IPS-NIHi7 (cell line): ENCODE measurements around the gene SNTG2.

ENCODE experiments used
- DNase-seq: peaks from one replicate; pipeline ENCODE4 v3.0.0; 2012; ENCODE audit warnings: mixed read lengths; ENCODE audit errors: extremely low spot score

Gene SNTG2

DNA sequence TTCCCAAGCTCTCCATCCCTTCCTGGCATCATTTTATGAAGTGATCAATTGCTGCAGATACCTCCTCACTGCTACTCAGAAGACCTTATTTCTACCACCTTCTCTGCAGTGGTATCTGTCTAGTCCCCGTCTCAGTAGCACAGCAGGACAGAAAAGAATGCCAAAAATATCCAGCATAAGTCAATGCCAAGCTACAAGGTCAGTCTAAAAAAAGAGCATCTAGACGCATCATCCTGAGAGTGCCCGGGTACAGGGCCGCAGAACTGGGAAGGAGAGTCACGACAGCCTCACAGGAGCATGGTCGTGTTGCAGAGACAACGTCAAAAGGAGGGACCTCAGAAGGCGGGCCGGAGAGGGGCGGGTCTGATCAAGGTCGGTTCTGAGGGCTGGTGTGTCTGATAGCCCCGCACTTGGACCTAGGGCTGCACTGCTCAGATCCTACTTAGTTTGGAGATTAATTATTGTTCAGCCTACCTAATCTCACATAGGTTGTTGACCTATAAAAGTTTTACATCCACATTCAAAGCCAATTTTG, 24.3 kb upstream of the SNTG2 start:
- DNase-seq, result no peak

DNA sequence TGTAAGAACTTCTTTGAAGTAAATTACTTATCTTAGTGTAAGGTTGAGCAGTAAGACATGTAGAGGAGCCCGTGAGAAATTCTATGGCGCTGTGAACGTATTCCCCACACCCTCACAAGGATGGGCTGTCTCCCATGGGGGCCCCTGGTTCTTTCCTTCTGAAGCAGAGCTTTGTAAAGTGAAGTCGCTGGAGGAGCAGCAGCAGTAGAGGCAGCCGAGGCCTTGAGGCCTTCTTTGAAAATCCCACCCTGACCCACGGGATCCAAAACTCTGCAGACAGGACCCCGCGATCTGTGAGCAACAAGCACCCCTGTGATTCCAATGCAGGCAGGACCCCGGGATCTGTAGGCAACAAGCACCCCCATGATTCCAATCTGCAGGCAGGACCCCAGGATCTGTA, 23.8 kb upstream of the SNTG2 start:
- no peak for DNase-seq

DNA sequence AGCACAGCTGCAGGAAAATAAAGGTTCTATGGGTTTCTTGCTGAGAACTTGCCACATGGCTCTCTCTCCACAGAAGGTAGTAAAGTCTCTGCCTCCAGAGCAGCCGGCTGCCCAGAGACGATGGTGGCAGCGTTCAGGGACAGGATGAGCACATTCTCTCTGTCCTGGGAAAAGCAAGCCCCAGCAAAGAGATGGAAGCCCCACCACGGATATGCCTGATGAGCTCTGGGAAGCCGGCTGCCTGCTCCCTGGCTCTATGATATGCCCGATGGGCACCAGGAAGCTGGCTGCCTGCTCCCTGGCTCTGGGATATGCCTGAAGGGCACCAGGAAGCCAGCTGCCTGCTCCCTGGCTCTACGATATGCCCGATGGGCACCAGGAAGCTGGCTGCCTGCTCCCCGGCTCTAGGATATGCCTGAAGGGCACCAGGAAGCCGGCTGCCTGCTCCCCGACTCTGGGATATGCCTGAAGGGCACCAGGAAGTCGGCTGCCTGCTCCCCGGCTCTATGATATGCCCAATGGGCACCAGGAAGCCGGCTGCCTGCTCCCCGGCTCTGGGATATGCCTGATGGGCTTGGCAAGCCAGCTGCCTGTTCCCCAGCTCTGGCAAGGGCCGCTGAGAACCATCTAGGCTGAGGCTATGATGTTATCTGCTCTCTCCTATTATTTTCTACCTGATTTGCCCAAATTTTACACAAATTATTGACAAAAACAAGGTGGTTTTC, 21.5 kb upstream of the SNTG2 start:
- no peak for DNase-seq

DNA sequence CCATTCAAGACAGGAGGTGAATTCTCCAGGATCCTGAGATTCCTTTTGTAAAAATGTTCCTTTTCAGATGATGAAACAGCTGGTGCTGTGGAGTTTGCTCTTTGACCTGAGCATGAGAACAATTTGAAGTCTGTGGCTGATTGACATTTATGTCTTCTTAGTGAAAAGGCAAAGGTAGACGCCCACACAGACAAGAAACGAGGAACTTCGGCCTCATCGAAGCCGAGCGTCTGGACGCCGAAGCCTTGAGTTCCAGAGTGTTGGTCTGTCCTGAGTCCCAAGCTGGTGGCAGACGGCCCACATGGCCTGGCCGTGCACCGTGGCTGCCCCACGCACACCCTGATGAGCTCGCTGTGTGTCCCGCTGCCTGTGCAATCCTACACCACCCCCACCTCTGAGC, 20.7 kb upstream of the SNTG2 start:
- DNase-seq, result no peak

GRCh38 chr2:930935-931334, 19.7 kb upstream of the SNTG2 start:
- no peak for DNase-seq

DNA sequence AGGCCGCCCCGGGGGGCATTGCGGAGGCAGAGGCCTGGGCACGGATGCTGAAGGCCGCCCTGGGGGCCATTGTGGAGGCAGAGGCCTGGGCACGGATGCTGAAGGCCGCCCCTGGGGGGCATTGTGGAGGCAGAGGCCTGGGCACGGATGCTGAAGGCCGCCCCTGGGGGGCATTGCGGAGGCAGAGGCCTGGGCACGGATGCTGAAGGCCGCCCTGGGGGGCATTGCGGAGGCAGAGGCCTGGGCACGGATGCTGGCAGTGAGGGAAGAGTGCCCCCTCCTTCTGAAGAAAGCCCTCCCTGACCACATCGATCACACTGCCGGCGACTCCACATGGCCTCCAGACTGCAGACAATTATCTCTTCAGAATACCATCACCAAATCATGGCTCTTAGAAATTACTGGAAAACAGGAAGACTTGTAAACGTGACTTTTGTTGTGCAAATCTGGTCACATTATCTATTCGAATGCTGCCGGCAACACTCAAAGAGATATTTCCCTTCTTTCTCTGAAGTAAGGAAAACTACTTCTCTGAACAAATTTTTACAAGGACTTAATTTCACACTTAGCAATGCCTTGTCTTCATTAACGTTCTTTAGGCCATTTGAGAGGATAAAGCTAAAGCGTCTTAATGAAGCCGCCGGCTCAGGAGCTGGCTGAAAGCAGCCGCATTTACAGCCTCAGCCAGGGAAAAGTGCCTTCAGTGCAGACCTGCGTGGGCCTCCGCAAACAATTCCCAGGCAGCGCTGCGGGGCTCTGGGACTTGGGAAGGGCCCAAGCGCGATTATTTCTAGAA, 18.1 kb upstream of the SNTG2 start:
- no peak for DNase-seq

GRCh38 chr2:933734-934295, 16.8 kb upstream of the SNTG2 start:
- DNase-seq, result no peak

GRCh38 chr2:937530-937929, 13.1 kb upstream of the SNTG2 start:
- DNase-seq, result no peak

DNA sequence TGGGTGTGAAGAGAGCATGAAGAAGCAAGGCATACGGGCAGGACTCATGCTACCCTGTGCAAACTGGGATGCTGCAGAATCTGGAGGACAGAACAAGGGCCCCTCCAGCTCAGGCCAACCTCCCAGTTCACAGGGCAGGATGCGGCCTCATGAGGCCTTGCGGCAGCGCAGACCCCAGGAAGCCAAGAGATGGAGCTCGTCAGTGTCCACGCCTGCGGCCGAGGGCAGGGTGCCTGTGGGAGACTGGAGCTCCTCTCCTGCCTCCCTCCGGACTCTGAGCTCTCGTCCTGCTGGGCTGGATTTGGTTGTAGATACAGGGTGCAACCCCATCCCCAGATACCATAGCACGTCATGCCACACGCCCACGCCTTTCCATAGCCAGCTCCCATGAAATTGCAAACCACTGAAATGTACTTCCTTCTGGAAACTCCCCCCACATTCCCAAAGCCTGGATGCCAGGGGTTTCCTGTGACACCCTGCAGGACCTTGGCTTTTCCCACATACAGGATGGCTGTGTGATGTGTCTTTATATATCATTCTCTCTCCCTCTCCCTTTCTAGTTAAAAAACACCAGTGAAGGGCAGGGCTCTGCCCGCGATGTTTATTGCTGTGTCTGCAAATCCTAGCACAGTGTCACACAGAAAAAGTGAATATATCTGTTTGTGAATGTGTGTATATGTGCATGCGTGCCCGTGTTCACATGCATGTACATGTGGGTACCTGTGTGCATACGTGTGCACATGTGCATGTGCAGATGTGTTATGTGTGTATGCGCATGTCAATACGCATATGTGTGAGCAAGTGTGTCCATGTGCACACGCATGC, 12.3 kb upstream of the SNTG2 start:
- no peak for DNase-seq

GRCh38 chr2:939936-940601, 10.6 kb upstream of the SNTG2 start:
- DNase-seq, result no peak

DNA sequence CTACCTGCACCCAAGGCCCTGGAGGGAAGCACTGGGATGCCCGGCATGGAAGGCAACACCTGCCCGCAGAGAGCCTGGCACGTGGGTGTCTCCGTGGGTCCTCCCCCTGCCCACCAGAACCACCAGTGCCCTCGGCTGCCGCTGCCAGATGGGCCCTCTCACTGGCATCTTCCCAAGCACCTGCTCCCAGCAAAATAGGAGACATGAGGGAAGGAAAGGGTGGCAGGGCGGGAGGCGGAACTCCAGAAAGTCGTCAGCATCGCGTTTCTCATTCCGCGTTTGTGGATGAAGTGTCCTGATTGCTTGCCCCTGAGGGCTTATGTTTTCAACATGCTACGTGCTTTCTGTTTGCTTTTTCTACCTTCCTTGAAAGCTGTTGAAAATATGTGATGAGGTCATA, 8.8 kb upstream of the SNTG2 start:
- DNase-seq, result no peak

GRCh38 chr2:942775-943460, 7.7 kb upstream of the SNTG2 start:
- no peak for DNase-seq

DNA sequence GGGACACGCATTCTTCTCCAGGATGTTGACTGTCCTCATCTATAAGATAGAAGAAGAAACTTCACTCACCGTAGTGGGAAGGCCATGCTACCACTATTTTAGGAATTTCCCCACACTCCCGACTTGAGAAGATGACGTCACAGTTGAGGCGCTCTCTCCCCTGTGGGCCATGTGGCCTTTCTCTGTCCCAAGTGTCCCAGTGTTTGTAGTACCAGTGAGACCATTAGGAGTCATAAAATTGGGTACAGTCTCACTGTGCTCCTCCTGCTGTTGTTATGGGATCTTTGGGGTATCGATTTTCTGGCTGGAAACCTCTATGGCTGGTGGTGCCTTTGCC, 7.2 kb upstream of the SNTG2 start:
- DNase-seq, result no peak

DNA sequence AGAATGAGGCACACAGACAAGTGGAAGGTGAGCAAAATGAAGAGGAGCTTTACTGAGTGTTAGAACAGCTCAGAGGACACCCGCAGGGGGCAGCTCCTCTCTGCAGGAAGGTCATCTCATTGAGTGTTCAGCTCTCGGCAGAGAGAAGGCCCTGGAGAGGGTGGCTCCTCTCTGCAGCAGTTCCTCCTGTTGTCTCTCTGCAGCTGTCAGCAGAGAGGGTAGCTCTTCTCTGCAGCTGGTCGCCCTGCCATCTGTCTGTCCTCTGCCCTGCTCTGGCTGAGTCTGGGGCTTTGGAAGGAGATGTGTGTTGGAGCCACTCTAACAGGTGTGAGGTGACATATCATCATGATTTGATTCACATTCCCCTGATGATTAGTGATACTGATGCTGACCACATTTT, 6.8 kb upstream of the SNTG2 start:
- DNase-seq, result no peak

GRCh38 chr2:944693-945092, 6.0 kb upstream of the SNTG2 start:
- DNase-seq, result no peak

- DNase-seq, result no peak
Observed at GRCh38 chr2:945104-945503, 5.5 kb upstream of the SNTG2 start.

DNA sequence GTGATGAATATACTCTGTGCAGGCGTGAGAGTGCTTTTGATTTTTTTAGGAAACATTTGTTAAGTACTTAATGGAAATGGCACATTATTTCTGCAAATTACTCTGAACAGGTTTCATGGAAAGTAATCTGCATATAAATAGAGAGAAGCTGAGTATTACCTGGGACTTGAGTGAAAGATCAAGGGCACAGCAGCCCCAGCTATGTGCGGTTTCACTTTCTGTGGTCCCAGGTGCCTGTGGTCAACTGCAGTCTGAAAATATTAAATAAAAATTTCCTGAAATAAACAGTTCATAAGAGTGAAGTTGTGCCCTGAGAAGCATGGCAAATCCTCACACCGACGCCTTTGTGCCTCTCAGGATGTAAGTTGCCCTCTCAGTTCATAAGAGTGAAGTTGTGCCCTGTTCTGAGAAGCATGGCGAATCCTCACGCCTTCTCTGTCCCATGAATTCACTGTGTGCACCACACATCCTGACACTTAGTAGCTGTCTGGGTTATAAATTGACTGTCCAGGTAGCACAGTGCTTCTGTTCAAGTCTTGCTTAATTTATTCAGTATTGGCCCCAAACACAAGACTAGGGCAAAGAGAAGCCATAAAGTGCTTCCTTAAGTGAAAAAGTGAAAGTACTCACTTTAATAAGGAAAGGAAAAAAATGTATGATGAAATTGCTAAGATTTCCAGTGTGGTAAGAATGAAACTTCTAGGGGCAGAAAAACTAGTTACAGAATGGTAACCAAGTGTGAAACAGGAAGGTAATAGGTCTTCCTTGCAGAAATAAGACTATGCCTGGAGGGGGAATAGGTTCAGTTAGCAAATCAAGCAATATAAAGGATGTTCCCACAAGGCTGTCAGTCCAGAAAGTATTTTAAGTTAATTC, 4.3 kb upstream of the SNTG2 start:
- DNase-seq, result no peak

- DNase-seq, result no peak
Observed at GRCh38 chr2:949384-950079, 1.1 kb upstream of the SNTG2 start.
